HEK293T (cell line): ENCODE data around the gene KMT2E.

Experiments
- BHLHE40 ChIP-seq: fragments of 450-650 bp; IDR thresholded peaks from 2 replicates; pipeline ENCODE4 v1.6.1; 2016; ENCODE audit warnings: mild to moderate bottlenecking, moderate library complexity, borderline replicate concordance
- ELF4 ChIP-seq: fragments of 450-650 bp; IDR thresholded peaks from 2 replicates; pipeline ENCODE4 v1.6.1; 2017; ENCODE audit warnings: antibody characterized with exemption
- FOXA1 ChIP-seq: fragments of 450-650 bp; IDR thresholded peaks from 2 replicates; pipeline ENCODE4 v1.6.1; 2016; ENCODE audit warnings: mild to moderate bottlenecking
- FOXM1 ChIP-seq: fragments of 450-650 bp; IDR thresholded peaks from 2 replicates; pipeline ENCODE4 v1.6.1; 2017; ENCODE audit warnings: mild to moderate bottlenecking, borderline replicate concordance
- SP1 ChIP-seq: fragments of 450-650 bp; IDR thresholded peaks from 2 replicates; pipeline ENCODE4 v1.6.1; 2017
- TARDBP ChIP-seq: fragments of 450-650 bp; IDR thresholded peaks from 2 replicates; pipeline ENCODE4 v1.6.1; 2016

GRCh38 chr7:105027176-105027853 lies 13.3 kb downstream of the KMT2E start:
- no peak for TF ChIP-seq TARDBP
- TF ChIP-seq FOXA1: no peak
- TF ChIP-seq BHLHE40: no peak
- no peak for TF ChIP-seq ELF4
- TF ChIP-seq FOXM1: no peak
- no peak for TF ChIP-seq SP1
